Neural cell (in vitro differentiated cells): ENCODE measurements around the gene FAM177B. TPM values are rescaled to one million over a fixed set of nuclear protein-coding genes. Genes with fewer than 3 reads are reported as not detected.

Experiments used
- H2AFZ ChIP-seq: fragments of 200-600, 300-800 bp; sonication (generic), shearing (Covaris generic); 2 replicates; pipeline ENCODE4 v1.6.0; 2014; ENCODE audit warnings: low read depth, mild to moderate bottlenecking, antibody characterized with exemption, low read length, moderate library complexity
- H3F3A ChIP-seq: fragments of 200-600 bp; shearing (Covaris generic); 2 replicates; pipeline ENCODE4 v1.6.1; 2016; ENCODE audit warnings: mild to moderate bottlenecking, moderate library complexity, mixed read lengths, antibody characterized with exemption, low read length; ENCODE audit not compliant: insufficient read depth, poor library complexity, severe bottlenecking
- H3K27ac ChIP-seq: fragments of 200-600, 300-800 bp; sonication (generic), shearing (Covaris generic); 2 replicates; pipeline ENCODE4 v1.5.1; 2014; ENCODE audit warnings: mild to moderate bottlenecking, low read length, moderate library complexity
- H3K27me3 ChIP-seq: fragments of 300-800, 200-600 bp; sonication (generic), shearing (Covaris generic); 2 replicates; pipeline ENCODE4 v1.6.0; 2014; ENCODE audit warnings: mild to moderate bottlenecking, low read depth, low read length, moderate library complexity; ENCODE audit not compliant: insufficient read depth
- H3K36me3 ChIP-seq: fragments of 300-800, 200-600 bp; sonication (generic), shearing (Covaris generic); 2 replicates; pipeline ENCODE4 v1.5.1; 2014; ENCODE audit warnings: mild to moderate bottlenecking, antibody characterized with exemption, low read length, moderate library complexity; ENCODE audit not compliant: insufficient read depth
- H3K4me2 ChIP-seq: fragments of 300-800, 200-600 bp; sonication (generic), shearing (Covaris generic); 2 replicates; pipeline ENCODE4 v1.6.0; 2014; ENCODE audit warnings: mild to moderate bottlenecking, low read length
- H3K4me3 ChIP-seq: fragments of 300-800, 200-600 bp; sonication (generic), shearing (Covaris generic); 2 replicates; pipeline ENCODE4 v1.5.1; 2014; ENCODE audit warnings: mild to moderate bottlenecking, low read length, moderate library complexity
- H3K79me2 ChIP-seq: fragments of 200-600 bp; shearing (Covaris generic); replicated peaks from 2 replicates; pipeline ENCODE4 v1.6.0; 2014; ENCODE audit warnings: mild to moderate bottlenecking, low read length, moderate library complexity; ENCODE audit not compliant: insufficient read depth
- H3K9ac ChIP-seq: fragments of 300-800, 200-600 bp; sonication (generic), shearing (Covaris generic); 2 replicates; pipeline ENCODE4 v1.6.1; 2016; ENCODE audit warnings: mild to moderate bottlenecking, low read length, mixed read lengths
- H3K9me2 ChIP-seq: fragments of 200-600 bp; shearing (Covaris generic); 2 replicates; pipeline ENCODE4 v1.6.1; 2016; ENCODE audit warnings: mild to moderate bottlenecking, low read length, mixed read lengths; ENCODE audit not compliant: insufficient read depth
- H3K9me3 ChIP-seq: fragments of 200-600, 300-800 bp; sonication (generic), shearing (Covaris generic); 2 replicates; pipeline ENCODE4 v1.6.1; 2016; ENCODE audit warnings: mild to moderate bottlenecking, mixed run types, low read length, moderate library complexity, mixed read lengths
- H4K20me1 ChIP-seq: fragments of 200-600 bp; shearing (Covaris generic); 2 replicates; pipeline ENCODE4 v1.6.1; 2016; ENCODE audit warnings: mild to moderate bottlenecking, mixed run types; ENCODE audit not compliant: insufficient read depth
- EP300 ChIP-seq: fragments of 450-650 bp; conservative IDR thresholded peaks from 2 replicates; pipeline ENCODE4 v1.6.1; 2014; ENCODE audit warnings: antibody characterized with exemption, mild to moderate bottlenecking, moderate library complexity; ENCODE audit not compliant: poor library complexity, severe bottlenecking
- EZH2 ChIP-seq: fragments of 200-600, 300-800 bp; shearing (Covaris generic), sonication (generic); IDR thresholded peaks from 2 replicates; pipeline ENCODE4 v1.6.1; 2014; ENCODE audit warnings: antibody characterized with exemption, low read length, borderline replicate concordance, mild to moderate bottlenecking; ENCODE audit not compliant: insufficient read depth, poor library complexity, severe bottlenecking
- MXI1 ChIP-seq: fragments of 450-650 bp; conservative IDR thresholded peaks from 2 replicates; pipeline ENCODE4 v1.6.1; 2014; ENCODE audit warnings: antibody characterized with exemption, mild to moderate bottlenecking; ENCODE audit not compliant: poor library complexity, severe bottlenecking
- POLR2AphosphoS5 ChIP-seq: IDR thresholded peaks from 2 replicates; pipeline ENCODE4 v1.6.1; 2012
- RAD21 ChIP-seq: fragments of 450-650 bp; conservative IDR thresholded peaks from 2 replicates; pipeline ENCODE4 v1.6.1; 2014; ENCODE audit warnings: antibody characterized with exemption, mild to moderate bottlenecking, moderate library complexity
- SMC3 ChIP-seq: fragments of 450-650 bp; conservative IDR thresholded peaks from 2 replicates; pipeline ENCODE4 v1.6.1; 2014; ENCODE audit warnings: antibody characterized with exemption, mild to moderate bottlenecking, moderate library complexity; ENCODE audit not compliant: poor library complexity
- TAF1 ChIP-seq: IDR thresholded peaks from 2 replicates; pipeline ENCODE4 v1.6.1; 2012; ENCODE audit warnings: low read depth
- polyA plus RNA-seq: library from polyadenylated mRNA; depleted of rRNA; stranded (reverse); fragments of >200 nt; gene quantifications from 2 replicates; pipeline ENCODE4 v1.2.3, GENCODE V29; 2014
- TF ChIP-seq, protein P1 (sequence below): fragments of 450-650 bp; IDR thresholded peaks from 2 replicates; pipeline ENCODE4 v1.5.1; 2014; ENCODE audit warnings: antibody characterized with exemption, mild to moderate bottlenecking, moderate library complexity; ENCODE audit not compliant: poor library complexity, severe bottlenecking
- TF ChIP-seq, protein P2 (sequence below): IDR thresholded peaks from 2 replicates; pipeline ENCODE4 v1.6.1; 2012; ENCODE audit warnings: borderline replicate concordance

Gene FAM177B
- polyA plus RNA-seq, 1 donor from 2014 or later: not detected

DNA sequence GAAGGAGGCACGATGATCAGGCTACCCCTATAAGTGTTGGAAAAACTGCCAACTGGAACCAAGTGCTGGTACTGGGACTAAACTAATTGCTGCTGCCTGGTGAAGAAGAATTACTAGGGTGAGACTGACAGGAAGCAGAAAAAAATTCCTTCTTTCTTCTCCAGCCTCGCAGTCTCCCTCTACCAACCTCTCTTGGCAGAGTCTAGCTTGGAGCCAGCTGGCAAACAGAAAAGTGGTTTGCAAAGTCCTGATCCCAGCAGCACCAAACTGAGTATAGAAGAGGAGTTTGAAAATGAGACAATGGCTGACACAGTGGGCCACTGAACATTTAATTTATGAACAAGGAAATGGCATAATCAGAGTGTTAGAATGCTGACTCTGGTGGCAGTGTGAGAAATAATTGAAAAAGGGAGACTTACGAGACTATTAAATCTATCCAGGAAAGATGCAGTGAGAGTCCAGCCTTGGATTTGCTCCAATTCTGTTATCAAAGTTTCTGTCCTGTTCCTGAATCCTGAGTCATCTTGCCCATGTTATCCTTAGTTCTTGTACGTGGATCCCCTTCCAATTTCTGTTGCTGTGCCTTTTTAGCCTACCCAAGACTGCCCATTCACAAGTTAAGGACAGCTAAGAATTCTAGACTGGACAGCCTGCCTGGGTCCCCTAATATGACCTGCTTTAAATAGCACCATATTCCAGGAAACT lies 54.2 kb downstream of the FAM177B start:
- TF ChIP-seq MXI1: no peak
- no peak for TF ChIP-seq POLR2AphosphoS5
- Histone ChIP-seq H3K4me2 (no peak overlapping the region), H3K79me2 (no peaks in the 10 kb centered on the region), H3K27ac (no peak overlapping the region), H3K27me3 (no peaks in the 10 kb centered on the region), H4K20me1 (no peaks in the 10 kb centered on the region), H3K4me3 (no peak overlapping the region), H3F3A (no peaks in the 10 kb centered on the region), H2AFZ (no peak overlapping the region), H3K36me3 (no peaks in the 10 kb centered on the region), H3K9me3 (no peaks in the 10 kb centered on the region), H3K9me2 (no peaks in the 10 kb centered on the region), H3K9ac (no peak overlapping the region)

DNA sequence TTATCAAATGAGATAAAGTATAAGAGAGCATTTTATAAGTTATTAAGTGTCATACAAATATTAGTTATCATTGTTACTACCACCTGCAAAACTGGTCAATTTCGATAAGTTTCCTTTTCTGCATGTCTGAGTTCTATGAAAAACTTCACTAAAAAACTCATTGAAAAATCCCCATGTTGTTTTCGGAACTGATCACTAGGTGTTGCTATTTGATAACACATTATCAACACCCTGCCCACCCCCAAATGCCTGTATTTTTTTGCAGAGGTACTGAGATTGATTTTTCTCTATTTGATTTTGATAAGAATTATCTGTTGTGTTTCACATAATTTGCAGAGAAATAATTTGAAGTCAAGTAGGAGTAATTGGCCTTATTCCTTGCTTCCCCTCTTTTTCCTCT lies 55.7 kb downstream of the FAM177B start:
- Histone ChIP-seq H3K79me2 (no peaks in the 10 kb centered on the region), H3K36me3 (no peaks in the 10 kb centered on the region), H4K20me1 (no peaks in the 10 kb centered on the region), H3K4me3 (no peak overlapping the region), H3F3A (no peaks in the 10 kb centered on the region), H3K9me2 (no peaks in the 10 kb centered on the region), H3K9ac (no peak overlapping the region), H3K27ac (no peak overlapping the region), H3K27me3 (no peaks in the 10 kb centered on the region), H2AFZ (no peak overlapping the region), H3K4me2 (no peak overlapping the region), H3K9me3 (no peaks in the 10 kb centered on the region)
- TF ChIP-seq EP300 (no peak), MXI1 (no peak), RAD21 (peak; percentile 94), POLR2AphosphoS5 (no peak), SMC3 (peak; percentile 97), EZH2 (no peak), TAF1 (no peak)
- TF ChIP-seq, protein P1, sequence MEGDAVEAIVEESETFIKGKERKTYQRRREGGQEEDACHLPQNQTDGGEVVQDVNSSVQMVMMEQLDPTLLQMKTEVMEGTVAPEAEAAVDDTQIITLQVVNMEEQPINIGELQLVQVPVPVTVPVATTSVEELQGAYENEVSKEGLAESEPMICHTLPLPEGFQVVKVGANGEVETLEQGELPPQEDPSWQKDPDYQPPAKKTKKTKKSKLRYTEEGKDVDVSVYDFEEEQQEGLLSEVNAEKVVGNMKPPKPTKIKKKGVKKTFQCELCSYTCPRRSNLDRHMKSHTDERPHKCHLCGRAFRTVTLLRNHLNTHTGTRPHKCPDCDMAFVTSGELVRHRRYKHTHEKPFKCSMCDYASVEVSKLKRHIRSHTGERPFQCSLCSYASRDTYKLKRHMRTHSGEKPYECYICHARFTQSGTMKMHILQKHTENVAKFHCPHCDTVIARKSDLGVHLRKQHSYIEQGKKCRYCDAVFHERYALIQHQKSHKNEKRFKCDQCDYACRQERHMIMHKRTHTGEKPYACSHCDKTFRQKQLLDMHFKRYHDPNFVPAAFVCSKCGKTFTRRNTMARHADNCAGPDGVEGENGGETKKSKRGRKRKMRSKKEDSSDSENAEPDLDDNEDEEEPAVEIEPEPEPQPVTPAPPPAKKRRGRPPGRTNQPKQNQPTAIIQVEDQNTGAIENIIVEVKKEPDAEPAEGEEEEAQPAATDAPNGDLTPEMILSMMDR: peak; percentile 93
- TF ChIP-seq, protein P2, sequence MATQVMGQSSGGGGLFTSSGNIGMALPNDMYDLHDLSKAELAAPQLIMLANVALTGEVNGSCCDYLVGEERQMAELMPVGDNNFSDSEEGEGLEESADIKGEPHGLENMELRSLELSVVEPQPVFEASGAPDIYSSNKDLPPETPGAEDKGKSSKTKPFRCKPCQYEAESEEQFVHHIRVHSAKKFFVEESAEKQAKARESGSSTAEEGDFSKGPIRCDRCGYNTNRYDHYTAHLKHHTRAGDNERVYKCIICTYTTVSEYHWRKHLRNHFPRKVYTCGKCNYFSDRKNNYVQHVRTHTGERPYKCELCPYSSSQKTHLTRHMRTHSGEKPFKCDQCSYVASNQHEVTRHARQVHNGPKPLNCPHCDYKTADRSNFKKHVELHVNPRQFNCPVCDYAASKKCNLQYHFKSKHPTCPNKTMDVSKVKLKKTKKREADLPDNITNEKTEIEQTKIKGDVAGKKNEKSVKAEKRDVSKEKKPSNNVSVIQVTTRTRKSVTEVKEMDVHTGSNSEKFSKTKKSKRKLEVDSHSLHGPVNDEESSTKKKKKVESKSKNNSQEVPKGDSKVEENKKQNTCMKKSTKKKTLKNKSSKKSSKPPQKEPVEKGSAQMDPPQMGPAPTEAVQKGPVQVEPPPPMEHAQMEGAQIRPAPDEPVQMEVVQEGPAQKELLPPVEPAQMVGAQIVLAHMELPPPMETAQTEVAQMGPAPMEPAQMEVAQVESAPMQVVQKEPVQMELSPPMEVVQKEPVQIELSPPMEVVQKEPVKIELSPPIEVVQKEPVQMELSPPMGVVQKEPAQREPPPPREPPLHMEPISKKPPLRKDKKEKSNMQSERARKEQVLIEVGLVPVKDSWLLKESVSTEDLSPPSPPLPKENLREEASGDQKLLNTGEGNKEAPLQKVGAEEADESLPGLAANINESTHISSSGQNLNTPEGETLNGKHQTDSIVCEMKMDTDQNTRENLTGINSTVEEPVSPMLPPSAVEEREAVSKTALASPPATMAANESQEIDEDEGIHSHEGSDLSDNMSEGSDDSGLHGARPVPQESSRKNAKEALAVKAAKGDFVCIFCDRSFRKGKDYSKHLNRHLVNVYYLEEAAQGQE: no peak
